Tibial artery (tissue), 4 donors: ENCODE measurements around the gene FBXL14.

ENCODE experiments used
- DNase-seq, 2 donors: peaks; one replicate each; pipeline ENCODE4 v3.0.0-alpha.2; 2019
- H3K27ac ChIP-seq, 2 donors: fragments of 200-600 bp; sonication (generic) in 1 of 2; 1 replicate in 1 of 2; 2 replicates in 1 of 2; pipeline ENCODE4 v1.5.1; 2018 to 2019; ENCODE audit warnings: mild to moderate bottlenecking in 1 of 2
- H3K27me3 ChIP-seq, 2 donors: fragments of 200-600 bp; sonication (generic) in 1 of 2; one replicate each; pipeline versions ENCODE4 v1.5.1 to v1.6.0; 2016 to 2019
- H3K36me3 ChIP-seq, 3 donors: fragments of 200-600 bp; sonication (generic) in 2 of 3; one replicate each; pipeline ENCODE4 v1.5.1; 2016 to 2019; ENCODE audit warnings: mild to moderate bottlenecking in 2 of 3
- H3K4me1 ChIP-seq, 4 donors: fragments of 200-600 bp; sonication (generic) in 2 of 4; 1 replicate in 3 of 4; 2 replicates in 1 of 4; pipeline ENCODE4 v1.5.1; 2016 to 2019
- H3K4me3 ChIP-seq, 2 donors: fragments of 200-600 bp; sonication (generic) in 1 of 2; 1 replicate in 1 of 2; 2 replicates in 1 of 2; pipeline ENCODE4 v1.5.1; 2018 to 2019; ENCODE audit warnings: mild to moderate bottlenecking in 2 of 2
- H3K9me3 ChIP-seq, 3 donors: fragments of 200-600 bp; sonication (generic) in 1 of 3; one replicate each; pipeline ENCODE4 v1.5.1; 2016 to 2019
- CTCF ChIP-seq, 2 experiments: fragments of 200-600 bp in 1 of 2; fragments of 450-650 bp in 1 of 2; IDR thresholded peaks; one replicate each; pipeline ENCODE4 v1.5.1; 2017 to 2019; ENCODE audit warnings: antibody characterized with exemption in 2 of 2, mild to moderate bottlenecking in 1 of 2, moderate library complexity in 1 of 2
- intact Hi-C: fragments of 100-400 bp; cut with DNase I; formaldehyde crosslinking; loops from one replicate; pipeline ENCODE4 v1.15.0; 2023; ENCODE audit warnings: low total_unique reads

The FBXL14 gene, protein sequence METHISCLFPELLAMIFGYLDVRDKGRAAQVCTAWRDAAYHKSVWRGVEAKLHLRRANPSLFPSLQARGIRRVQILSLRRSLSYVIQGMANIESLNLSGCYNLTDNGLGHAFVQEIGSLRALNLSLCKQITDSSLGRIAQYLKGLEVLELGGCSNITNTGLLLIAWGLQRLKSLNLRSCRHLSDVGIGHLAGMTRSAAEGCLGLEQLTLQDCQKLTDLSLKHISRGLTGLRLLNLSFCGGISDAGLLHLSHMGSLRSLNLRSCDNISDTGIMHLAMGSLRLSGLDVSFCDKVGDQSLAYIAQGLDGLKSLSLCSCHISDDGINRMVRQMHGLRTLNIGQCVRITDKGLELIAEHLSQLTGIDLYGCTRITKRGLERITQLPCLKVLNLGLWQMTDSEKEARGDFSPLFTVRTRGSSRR

DNA sequence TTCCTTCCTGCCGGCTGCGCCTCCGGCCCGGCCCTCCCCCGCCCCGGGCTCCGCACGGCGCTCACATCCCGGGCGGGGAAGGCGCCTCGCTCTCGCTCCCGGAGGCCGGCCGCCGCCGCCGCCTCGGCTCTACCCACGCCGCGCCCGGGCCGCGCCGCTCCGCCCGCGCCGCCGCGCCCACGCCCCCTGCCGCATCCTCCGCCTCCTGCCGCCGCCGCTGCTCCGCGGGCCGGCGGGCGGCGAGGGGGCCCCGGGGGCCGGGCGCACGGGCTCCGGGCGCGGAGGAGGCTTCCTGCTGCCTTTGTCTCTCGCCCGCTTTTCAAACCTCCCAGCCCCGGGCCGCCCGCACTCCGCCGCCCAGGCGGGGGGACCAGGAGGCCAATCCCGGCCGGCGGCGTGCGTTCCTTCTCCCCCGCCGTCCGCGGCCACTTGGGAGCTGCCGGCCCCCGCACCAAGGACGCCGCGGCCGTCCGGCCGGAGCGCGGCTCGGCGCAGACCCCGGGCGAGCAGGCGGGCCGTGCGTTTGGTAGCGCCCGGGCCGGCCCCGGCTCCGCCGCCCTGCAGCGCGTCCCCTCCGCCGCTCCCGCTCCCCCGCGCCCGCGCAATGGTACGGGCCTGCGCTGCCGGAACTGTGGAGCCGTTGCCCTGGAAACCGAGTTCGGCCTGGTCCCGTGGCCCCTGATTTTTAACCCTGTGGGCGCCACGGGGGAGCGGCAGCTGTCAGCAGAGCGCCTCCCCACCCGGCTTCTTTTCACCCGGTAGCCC lies at the start of gene FBXL14:
TSS of gene FBXL14 (minus strand) at position 321 of the 765 bp plus-strand sequence. CDS start 515 bp downstream, outside the sequence.
- peak within 1 kb of the TSS; percentile 84 to 96 for H3K4me3 ChIP-seq
- H3K27ac ChIP-seq, result peak within 1 kb of the TSS; percentile 89 to 93
- no peaks in the 10 kb centered on the region for H3K36me3 ChIP-seq
- TF ChIP-seq CTCF (IDR thresholded peaks at IDR 0.05), result peak in 1 of 2 experiments; percentile 9
- intact Hi-C loops, result loop anchor here (10.0 kb wide), 2 partner anchors 600 to 1030 kb away; partner anchors contain the start of gene ERC1
- peak; percentile 87 to 93 for DNase-seq
- H3K4me1 ChIP-seq, result peaks cover 0 to 49% (median 27%) of the 10 kb centered on the region in 4 donors
- H3K27me3 ChIP-seq, result no peaks in the 10 kb centered on the region
- H3K9me3 ChIP-seq, result no peaks in the 10 kb centered on the region

DNA sequence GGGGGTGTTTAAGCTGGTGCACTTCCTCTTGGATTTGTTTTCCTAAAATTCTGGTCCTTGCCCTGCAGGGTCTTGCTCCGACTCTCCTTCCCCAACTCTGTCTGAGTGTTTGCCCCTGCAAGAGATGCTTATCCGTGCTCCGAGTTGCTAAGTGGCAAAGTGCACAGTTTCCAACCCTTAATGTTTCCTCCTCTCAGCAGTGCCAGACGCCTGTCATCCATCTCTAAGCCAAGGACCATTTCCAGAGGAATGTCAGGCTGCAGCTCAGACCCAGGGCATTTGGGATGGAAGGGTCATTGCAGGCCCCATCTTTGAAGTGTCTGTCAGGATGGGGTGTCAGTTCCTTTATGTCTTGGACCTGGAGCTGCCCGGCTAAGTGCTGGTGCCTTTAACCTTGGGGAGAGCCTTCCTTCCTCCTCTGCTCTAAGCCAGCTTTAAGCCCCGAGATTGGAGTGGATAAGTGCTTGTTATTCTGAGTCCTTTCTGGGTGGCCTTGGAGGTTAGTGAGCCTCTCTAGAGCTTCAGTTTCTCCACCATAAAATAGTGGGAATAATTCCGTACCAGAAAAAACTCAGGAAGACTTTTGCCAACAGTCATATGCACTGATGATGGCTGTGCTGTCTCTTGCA lies 49.6 kb upstream of the FBXL14 start:
- TF ChIP-seq CTCF (IDR thresholded peaks at IDR 0.05), result no peak
- no peaks in the 10 kb centered on the region for H3K27me3 ChIP-seq
- H3K4me1 ChIP-seq, result peaks cover 0 to 13% (median 9%) of the 10 kb centered on the region in 4 donors
- H3K9me3 ChIP-seq, result no peaks in the 10 kb centered on the region
- intact Hi-C loops, result loop anchor here (10.0 kb wide), 1 partner anchor 301 kb away; no protein-coding TSS in a partner anchor
- H3K27ac ChIP-seq, result no peak overlapping the region
- DNase-seq, result no peak
- no peak overlapping the region for H3K4me3 ChIP-seq
- peaks cover 0 to 6% (median 0%) of the 10 kb centered on the region in 3 donors for H3K36me3 ChIP-seq

- no peak for DNase-seq
- H3K36me3 ChIP-seq, result peaks cover 0 to 6% (median 0%) of the 10 kb centered on the region in 3 donors
- no peaks in the 10 kb centered on the region for H3K27me3 ChIP-seq
- H3K9me3 ChIP-seq, result no peaks in the 10 kb centered on the region
- H3K27ac ChIP-seq, result no peak overlapping the region
- TF ChIP-seq CTCF (IDR thresholded peaks at IDR 0.05), result no peak
- no peak overlapping the region for H3K4me3 ChIP-seq
- intact Hi-C loops, result loop anchor here (10.0 kb wide), 1 partner anchor 302 kb away; no protein-coding TSS in a partner anchor
- peaks cover 0 to 13% (median 9%) of the 10 kb centered on the region in 4 donors for H3K4me1 ChIP-seq
Observed at GRCh38 chr12:1643043-1643442, 48.7 kb upstream of the FBXL14 start.

GRCh38 chr12:1642513-1642912 lies 48.1 kb upstream of the FBXL14 start:
- no peak for DNase-seq
- Histone ChIP-seq H3K36me3 (peaks cover 0 to 6% (median 0%) of the 10 kb centered on the region in 3 donors), H3K9me3 (no peaks in the 10 kb centered on the region), H3K4me3 (no peak overlapping the region), H3K4me1 (peaks cover 0 to 13% (median 9%) of the 10 kb centered on the region in 4 donors), H3K27ac (no peak overlapping the region), H3K27me3 (no peaks in the 10 kb centered on the region)
- no peak for TF ChIP-seq CTCF (IDR thresholded peaks at IDR 0.05)
- intact Hi-C loops, result loop anchor here (10.0 kb wide), 1 partner anchor 302 kb away; no protein-coding TSS in a partner anchor
